HG02943 (cell line): ENCODE data around the gene WDR27.

Experiments used
- ATAC-seq: cut with Tn5 transposase; IDR thresholded peaks from one replicate; pipeline ENCODE4 v1.9.1; 2021; ENCODE audit warnings: mild to moderate bottlenecking, low read depth, moderate library complexity; ENCODE audit not compliant: unreplicated experiment

Gene WDR27

GRCh38 chr6:169642455-169642854 is 59.4 kb downstream of the WDR27 start:
- ATAC-seq, result no peak

GRCh38 chr6:169641461-169642085 is 60.3 kb downstream of the WDR27 start:
- ATAC-seq, result no peak

GRCh38 chr6:169640983-169641382 is 60.8 kb downstream of the WDR27 start:
- no peak for ATAC-seq

GRCh38 chr6:169640351-169640852 is 61.4 kb downstream of the WDR27 start:
- no peak for ATAC-seq

GRCh38 chr6:169639653-169640278 is 62.1 kb downstream of the WDR27 start:
- no peak for ATAC-seq

- no peak for ATAC-seq
Observed at GRCh38 chr6:169638915-169639314, 62.9 kb downstream of the WDR27 start.

- ATAC-seq, result no peak
Observed at GRCh38 chr6:169638388-169638787, 63.4 kb downstream of the WDR27 start.

GRCh38 chr6:169635345-169635744 is 66.5 kb downstream of the WDR27 start:
- no peak for ATAC-seq

- no peak for ATAC-seq
Observed at GRCh38 chr6:169632841-169633240, 69.0 kb downstream of the WDR27 start.

GRCh38 chr6:169629256-169629655 is 72.6 kb downstream of the WDR27 start:
- no peak for ATAC-seq

GRCh38 chr6:169627736-169628607 is 73.9 kb downstream of the WDR27 start:
- no peak for ATAC-seq

- ATAC-seq, result no peak
Observed at GRCh38 chr6:169626649-169627048, 75.2 kb downstream of the WDR27 start.

GRCh38 chr6:169626169-169626568 is 75.7 kb downstream of the WDR27 start:
- ATAC-seq, result no peak

GRCh38 chr6:169625376-169625775 is 76.5 kb downstream of the WDR27 start:
- ATAC-seq, result no peak

- no peak for ATAC-seq
Observed at GRCh38 chr6:169624785-169625184, 77.0 kb downstream of the WDR27 start.

- no peak for ATAC-seq
Observed at GRCh38 chr6:169623975-169624374, 77.9 kb downstream of the WDR27 start.

- ATAC-seq, result no peak
Observed at GRCh38 chr6:169623343-169623742, 78.5 kb downstream of the WDR27 start.

- ATAC-seq, result no peak
Observed at GRCh38 chr6:169622618-169623017, 79.2 kb downstream of the WDR27 start.

GRCh38 chr6:169621311-169621710 is 80.5 kb downstream of the WDR27 start:
- ATAC-seq, result no peak

GRCh38 chr6:169620171-169621130 is 81.4 kb downstream of the WDR27 start:
- ATAC-seq, result no peak
